ENCODE results near the gene STYXL1. TPM values are rescaled to one million over a fixed set of nuclear protein-coding genes. Genes with fewer than 3 reads are reported as not detected.

The STYXL1 gene
- total RNA-seq, 3 donors from 2014 or later = 19.6 to 34.5 (median 20.6) TPM

- H3K36me3 Mint-ChIP-seq (ENCODE audit: insufficient read depth) = peaks cover 15% of the 10 kb centered on the region
- DNase-seq (no peak), ATAC-seq (no peak)
- H3K27me3 Mint-ChIP-seq (ENCODE audit: low read depth) = no peaks in the 10 kb centered on the region
- H3K4me1 Mint-ChIP-seq (ENCODE audit: low read depth) = peaks cover 16% of the 10 kb centered on the region
- H3K4me3 Mint-ChIP-seq = no peak overlapping the region
- no peaks in the 10 kb centered on the region for H3K9me3 Mint-ChIP-seq
Measured at GRCh38 chr7:76000566-76000965, 47.2 kb downstream of the STYXL1 start.

DNA sequence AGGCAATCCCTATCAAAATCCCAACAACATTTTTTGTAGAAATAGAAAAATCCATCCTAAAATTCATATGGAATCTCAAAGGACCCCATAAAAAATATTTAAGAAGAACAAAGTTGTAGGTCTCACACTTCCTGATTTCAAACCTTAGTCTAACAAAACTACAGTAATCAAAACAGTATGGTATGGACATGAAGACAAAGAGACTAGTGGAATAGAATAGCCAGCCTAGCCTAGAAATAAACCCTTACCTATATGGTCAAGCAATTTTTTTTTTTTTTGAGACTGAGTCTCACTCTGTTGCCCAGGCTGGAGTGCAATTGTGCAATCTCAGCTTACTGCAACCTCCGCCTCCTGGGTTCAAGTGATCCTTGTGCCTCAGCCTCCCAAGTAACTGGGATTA lies 49.8 kb downstream of the STYXL1 start:
- peaks cover 6% of the 10 kb centered on the region for H3K36me3 Mint-ChIP-seq (ENCODE audit: insufficient read depth)
- no peak for DNase-seq
- H3K4me1 Mint-ChIP-seq (ENCODE audit: low read depth) = peaks cover 21% of the 10 kb centered on the region
- no peak overlapping the region for H3K4me3 Mint-ChIP-seq
- no peaks in the 10 kb centered on the region for H3K9me3 Mint-ChIP-seq
- no peaks in the 10 kb centered on the region for H3K27me3 Mint-ChIP-seq (ENCODE audit: low read depth)
- no peak for ATAC-seq

DNA sequence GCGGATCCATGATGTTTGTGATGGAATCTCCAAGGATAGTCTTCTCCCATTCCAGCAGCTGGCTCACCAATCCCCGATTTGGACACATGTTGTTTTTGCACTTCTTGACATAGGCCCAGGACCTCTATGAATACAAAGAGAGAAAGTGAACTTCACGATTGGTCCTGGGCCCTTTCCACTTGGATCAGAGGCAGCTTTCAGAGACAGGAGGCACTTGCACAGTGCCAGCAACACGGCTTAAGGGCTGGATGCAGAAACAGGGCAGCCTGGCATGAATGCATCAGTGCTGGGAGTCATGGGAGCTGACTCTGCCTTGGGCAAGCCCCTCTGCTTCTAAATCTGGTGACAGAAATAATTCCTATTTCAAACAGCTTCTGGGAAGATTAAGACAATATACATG lies 51.3 kb downstream of the STYXL1 start:
- Mint-ChIP-seq H3K36me3 (ENCODE audit: insufficient read depth) (peaks cover 5% of the 10 kb centered on the region), H3K9me3 (no peaks in the 10 kb centered on the region), H3K27me3 (ENCODE audit: low read depth) (no peaks in the 10 kb centered on the region), H3K4me3 (no peak overlapping the region), H3K4me1 (ENCODE audit: low read depth) (peaks cover 21% of the 10 kb centered on the region)
- ATAC-seq = no peak
- DNase-seq = no peak

- no peaks in the 10 kb centered on the region for H3K27me3 Mint-ChIP-seq (ENCODE audit: low read depth)
- H3K36me3 Mint-ChIP-seq (ENCODE audit: insufficient read depth) = peaks cover 5% of the 10 kb centered on the region
- H3K4me1 Mint-ChIP-seq (ENCODE audit: low read depth) = peaks cover 21% of the 10 kb centered on the region
- peak overlapping the region; percentile 16 for H3K4me3 Mint-ChIP-seq
- no peaks in the 10 kb centered on the region for H3K9me3 Mint-ChIP-seq
- ATAC-seq (no peak), DNase-seq (no peak)
Measured at GRCh38 chr7:75995996-75996395, 51.8 kb downstream of the STYXL1 start.

- DNase-seq = no peak
- Mint-ChIP-seq H3K27me3 (ENCODE audit: low read depth) (no peaks in the 10 kb centered on the region), H3K36me3 (ENCODE audit: insufficient read depth) (peaks cover 5% of the 10 kb centered on the region), H3K4me1 (ENCODE audit: low read depth) (peaks cover 24% of the 10 kb centered on the region), H3K4me3 (peak overlapping the region; percentile 77), H3K9me3 (no peaks in the 10 kb centered on the region)
- no peak for ATAC-seq
Measured at GRCh38 chr7:75995052-75995471, 52.7 kb downstream of the STYXL1 start.

DNA sequence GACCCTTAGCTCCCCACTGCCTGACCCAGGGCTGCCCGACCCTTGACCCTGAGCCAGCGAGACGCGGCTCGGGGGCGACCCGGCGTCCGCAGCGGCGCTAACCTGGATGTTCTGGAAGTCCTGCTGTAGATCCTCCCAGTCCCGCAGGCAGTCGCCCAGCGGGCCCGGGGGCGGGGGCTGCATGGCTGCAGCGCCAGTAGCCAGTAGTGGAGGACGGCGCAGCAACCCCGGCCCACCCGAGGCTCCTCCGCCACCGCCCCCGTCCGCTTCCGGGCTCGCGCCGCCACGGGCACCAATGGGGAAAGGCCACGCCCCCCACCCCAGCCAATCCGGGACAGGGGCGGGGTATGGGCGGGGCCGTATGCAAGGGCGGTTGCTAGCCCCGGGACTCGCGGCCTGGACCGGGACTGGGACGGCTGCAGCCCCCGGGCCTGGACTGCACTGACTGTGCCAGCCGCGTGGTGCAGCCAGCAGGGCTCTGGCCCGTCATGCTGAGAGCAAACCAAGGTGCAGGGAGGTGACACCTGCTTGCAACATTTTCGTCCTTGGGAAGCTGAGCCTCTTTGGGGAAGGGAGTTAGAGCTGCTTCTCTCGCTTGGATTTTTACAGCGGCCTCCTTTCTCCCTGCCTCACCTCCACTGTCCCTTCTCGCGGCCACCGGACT lies 53.3 kb downstream of the STYXL1 start, which contains the start of gene TMEM120A:
Gene TMEM120A, minus strand, starts transcription at position 208 of the 664 bp plus-strand sequence. Its CDS starts 25 bp downstream, at position 183.
- Mint-ChIP-seq H3K36me3 (ENCODE audit: insufficient read depth) (peaks cover 5% of the 10 kb centered on the region), H3K9me3 (no peaks in the 10 kb centered on the region)
- ATAC-seq = peak; percentile 98 to 99

GRCh38 chr7:75993689-75994387 lies 54.0 kb downstream of the STYXL1 start:
- Mint-ChIP-seq H3K4me3 (peak overlapping the region; percentile 77), H3K36me3 (ENCODE audit: insufficient read depth) (peaks cover 5% of the 10 kb centered on the region), H3K4me1 (ENCODE audit: low read depth) (peaks cover 30% of the 10 kb centered on the region), H3K27me3 (ENCODE audit: low read depth) (no peaks in the 10 kb centered on the region), H3K9me3 (no peaks in the 10 kb centered on the region)
- ATAC-seq = peak; percentile 32 to 34
- no peak for DNase-seq

More for the DNA sequence above, 53.3 kb downstream of the STYXL1 start, which contains the start of gene TMEM120A:
- Mint-ChIP-seq H3K4me1 (ENCODE audit: low read depth) (peaks cover 29% of the 10 kb centered on the region), H3K27me3 (ENCODE audit: low read depth) (no peaks in the 10 kb centered on the region), H3K4me3 (peak within 1 kb of the TSS; percentile 77)
- DNase-seq = peak; percentile 92

- Mint-ChIP-seq H3K9me3 (no peaks in the 10 kb centered on the region), H3K27me3 (ENCODE audit: low read depth) (no peaks in the 10 kb centered on the region), H3K4me1 (ENCODE audit: low read depth) (peaks cover 23% of the 10 kb centered on the region), H3K4me3 (no peak overlapping the region), H3K36me3 (ENCODE audit: insufficient read depth) (peaks cover 7% of the 10 kb centered on the region)
- ATAC-seq (no peak), DNase-seq (no peak)
Measured at GRCh38 chr7:75992083-75992755, 55.6 kb downstream of the STYXL1 start.

- no peak for ATAC-seq
- Mint-ChIP-seq H3K4me3 (no peak overlapping the region), H3K36me3 (ENCODE audit: insufficient read depth) (peaks cover 5% of the 10 kb centered on the region), H3K27me3 (ENCODE audit: low read depth) (no peaks in the 10 kb centered on the region), H3K9me3 (no peaks in the 10 kb centered on the region), H3K4me1 (ENCODE audit: low read depth) (peaks cover 18% of the 10 kb centered on the region)
- DNase-seq = no peak
Measured at GRCh38 chr7:75991531-75992082, 56.2 kb downstream of the STYXL1 start.

GRCh38 chr7:75989500-75990388 lies 58.1 kb downstream of the STYXL1 start:
- Mint-ChIP-seq H3K4me1 (ENCODE audit: low read depth) (peaks cover 14% of the 10 kb centered on the region), H3K27me3 (ENCODE audit: low read depth) (no peaks in the 10 kb centered on the region), H3K4me3 (peak overlapping the region; percentile 11), H3K9me3 (no peaks in the 10 kb centered on the region), H3K36me3 (ENCODE audit: insufficient read depth) (peaks cover 3% of the 10 kb centered on the region)
- ATAC-seq (no peak), DNase-seq (no peak)

GRCh38 chr7:75988568-75989499 lies 59.0 kb downstream of the STYXL1 start:
- DNase-seq = no peak
- ATAC-seq = no peak

DNA sequence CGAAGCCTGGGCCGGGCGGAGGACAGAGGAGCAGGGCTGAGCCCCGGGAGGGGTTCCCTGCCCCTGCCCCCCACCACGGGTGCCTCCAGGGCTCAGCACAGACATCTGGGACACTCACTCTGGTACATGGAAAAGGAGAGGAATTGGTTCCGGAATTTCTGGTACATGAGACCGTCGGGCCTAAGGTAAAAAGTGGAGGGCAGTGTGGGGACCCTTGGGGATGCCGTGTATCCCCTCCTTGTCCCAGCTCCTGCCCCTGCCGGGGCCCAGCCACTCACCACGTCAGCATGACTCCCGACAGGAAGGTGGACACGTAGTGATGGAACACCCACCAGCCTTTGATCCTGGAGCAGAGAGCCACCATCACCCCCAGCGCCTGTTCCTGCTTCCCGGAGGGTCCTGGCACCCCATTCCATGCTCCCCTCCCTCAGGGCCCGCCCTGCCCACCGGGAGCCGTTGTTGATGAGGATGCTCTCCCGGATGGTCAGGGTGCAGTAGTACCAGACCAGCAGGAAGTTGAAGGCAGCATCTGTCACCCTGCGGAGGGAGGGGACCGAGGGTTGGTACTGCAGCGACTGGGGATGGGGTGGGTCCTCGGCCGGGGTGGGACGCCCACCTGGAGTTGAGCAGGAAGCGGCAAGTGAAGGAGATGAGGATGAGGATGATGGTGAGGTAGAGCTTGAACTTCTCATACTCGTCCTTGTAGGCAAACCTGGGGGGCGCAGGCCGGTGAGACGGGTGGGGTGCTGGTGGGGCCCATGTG lies 59.8 kb downstream of the STYXL1 start:
- ATAC-seq (no peak), DNase-seq (no peak)
- no peaks in the 10 kb centered on the region for H3K27me3 Mint-ChIP-seq (ENCODE audit: low read depth)
- peaks cover 11% of the 10 kb centered on the region for H3K4me1 Mint-ChIP-seq (ENCODE audit: low read depth)
- H3K36me3 Mint-ChIP-seq (ENCODE audit: insufficient read depth) = peaks cover 3% of the 10 kb centered on the region
- H3K9me3 Mint-ChIP-seq = no peaks in the 10 kb centered on the region
- H3K4me3 Mint-ChIP-seq = no peak overlapping the region

More at GRCh38 chr7:75988568-75989499, 59.0 kb downstream of the STYXL1 start:
- Mint-ChIP-seq H3K9me3 (no peaks in the 10 kb centered on the region), H3K4me3 (no peak overlapping the region), H3K27me3 (ENCODE audit: low read depth) (no peaks in the 10 kb centered on the region), H3K4me1 (ENCODE audit: low read depth) (peaks cover 14% of the 10 kb centered on the region), H3K36me3 (ENCODE audit: insufficient read depth) (peaks cover 3% of the 10 kb centered on the region)
